Mucosa of rectum (tissue), 2 donors: Measurements from ENCODE around the gene GH1.
"Not testable (repeated sequence)": the region's sequence is repeated elsewhere in the genome, so short reads cannot be mapped to it uniquely, and the experiment has no call there.

Experiments
- H3K27ac ChIP-seq, 2 donors: one replicate each; pipeline ENCODE4 v1.7.0; 2013; ENCODE audit warnings: inconsistent platforms in 2 of 2, low read depth in 2 of 2, low read length in 2 of 2
- H3K27me3 ChIP-seq, 2 donors: one replicate each; pipeline ENCODE4 v1.7.0; 2013; ENCODE audit warnings: low read length in 2 of 2; ENCODE audit not compliant: control insufficient read depth in 2 of 2, insufficient read depth in 2 of 2
- H3K36me3 ChIP-seq, 2 donors: one replicate each; pipeline ENCODE4 v1.7.0; 2013; ENCODE audit warnings: low read length in 2 of 2; ENCODE audit not compliant: control insufficient read depth in 2 of 2, insufficient read depth in 2 of 2
- H3K4me1 ChIP-seq, 2 donors: one replicate each; pipeline ENCODE4 v1.7.0; 2013; ENCODE audit warnings: low read length in 2 of 2, mild to moderate bottlenecking in 1 of 2; ENCODE audit not compliant: control insufficient read depth in 2 of 2, insufficient read depth in 2 of 2
- H3K4me3 ChIP-seq, 2 donors: one replicate each; pipeline ENCODE4 v1.7.0; 2013; ENCODE audit warnings: low read length in 2 of 2
- H3K9ac ChIP-seq, 2 donors: one replicate each; pipeline ENCODE4 v1.7.0; 2013; ENCODE audit warnings: low read length in 2 of 2, low read depth in 1 of 2, mild to moderate bottlenecking in 1 of 2
- H3K9me3 ChIP-seq, 2 donors: one replicate each; pipeline ENCODE4 v1.7.0; 2013; ENCODE audit warnings: low read length in 2 of 2; ENCODE audit not compliant: control insufficient read depth in 2 of 2
- donor health status: healthy.
- donor health status: Normal muscosa, but diverticular disease.

Gene GH1

GRCh38 chr17:63881935-63882601, 36.6 kb downstream of the GH1 start, which contains the start of gene GH2:
Gene GH2, minus strand, starts transcription at chr17:63881944. Its CDS starts 143 bp downstream, at chr17:63881801.
- no peaks in the 10 kb centered on the region for H3K4me1 ChIP-seq
- H3K4me3 ChIP-seq = no peak within 1 kb of the TSS
- no peak within 1 kb of the TSS for H3K9ac ChIP-seq
- H3K27ac ChIP-seq = no peak within 1 kb of the TSS
- no peaks in the 10 kb centered on the region for H3K27me3 ChIP-seq
- H3K36me3 ChIP-seq = no peaks in the 10 kb centered on the region
- no peaks in the 10 kb centered on the region for H3K9me3 ChIP-seq

DNA sequence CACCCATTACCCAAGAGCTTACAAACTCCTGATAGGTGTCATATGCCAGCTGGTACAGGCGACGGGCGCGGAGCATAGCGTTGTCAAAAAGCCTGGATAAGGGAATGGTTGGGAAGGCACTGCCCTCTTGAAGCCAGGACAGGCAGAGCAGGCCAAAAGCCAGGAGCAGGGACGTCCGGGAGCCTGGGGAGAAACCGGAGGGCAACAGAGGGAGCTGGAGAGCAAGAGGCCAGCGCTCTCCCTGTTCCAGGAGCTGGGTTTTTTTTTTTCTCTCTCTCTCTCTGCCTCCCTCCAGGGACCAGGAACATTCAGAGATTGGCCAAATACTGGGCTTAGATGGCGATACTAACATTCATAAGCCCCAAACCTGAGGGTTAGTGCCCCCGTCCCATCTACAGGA, 37.3 kb downstream of the GH1 start:
- H3K27me3 ChIP-seq, H3K4me3 ChIP-seq, H3K9ac ChIP-seq, H3K9me3 ChIP-seq, H3K27ac ChIP-seq, H3K4me1 ChIP-seq, H3K36me3 ChIP-seq: not testable (repeated sequence)

GRCh38 chr17:63880706-63881105, 37.9 kb downstream of the GH1 start:
- Histone ChIP-seq H3K4me1 (no peaks in the 10 kb centered on the region), H3K9ac (no peak overlapping the region), H3K9me3 (no peaks in the 10 kb centered on the region), H3K27ac (no peak overlapping the region), H3K27me3 (no peaks in the 10 kb centered on the region), H3K36me3 (no peaks in the 10 kb centered on the region), H3K4me3 (no peak overlapping the region)

- not testable (repeated sequence) for H3K27me3 ChIP-seq, H3K4me3 ChIP-seq, H3K9me3 ChIP-seq, H3K27ac ChIP-seq, H3K36me3 ChIP-seq, H3K9ac ChIP-seq, H3K4me1 ChIP-seq
Measured at GRCh38 chr17:63878413-63878812, 40.2 kb downstream of the GH1 start.

GRCh38 chr17:63874693-63875092, 43.9 kb downstream of the GH1 start:
- H3K4me1 ChIP-seq, H3K36me3 ChIP-seq, H3K9me3 ChIP-seq, H3K27ac ChIP-seq, H3K27me3 ChIP-seq, H3K4me3 ChIP-seq, H3K9ac ChIP-seq: not testable (repeated sequence)

- not testable (repeated sequence) for H3K4me3 ChIP-seq
Measured at GRCh38 chr17:63874061-63874626, 44.5 kb downstream of the GH1 start.

GRCh38 chr17:63873577-63873976, 45.1 kb downstream of the GH1 start, which contains the start of gene CSH2:
Gene CSH2, minus strand, starts transcription at chr17:63873677. Its CDS starts 63 bp downstream, at chr17:63873614.
- not testable (repeated sequence) for H3K4me3 ChIP-seq, H3K27me3 ChIP-seq, H3K36me3 ChIP-seq, H3K9me3 ChIP-seq, H3K9ac ChIP-seq, H3K27ac ChIP-seq, H3K4me1 ChIP-seq

More at GRCh38 chr17:63874061-63874626, 44.5 kb downstream of the GH1 start:
- not testable (repeated sequence) for H3K27me3 ChIP-seq, H3K9ac ChIP-seq, H3K27ac ChIP-seq, H3K4me1 ChIP-seq, H3K9me3 ChIP-seq, H3K36me3 ChIP-seq

GRCh38 chr17:63871646-63872365, 46.8 kb downstream of the GH1 start:
- H3K9ac ChIP-seq, H3K9me3 ChIP-seq, H3K4me1 ChIP-seq, H3K27me3 ChIP-seq, H3K36me3 ChIP-seq, H3K27ac ChIP-seq, H3K4me3 ChIP-seq: not testable (repeated sequence)

DNA sequence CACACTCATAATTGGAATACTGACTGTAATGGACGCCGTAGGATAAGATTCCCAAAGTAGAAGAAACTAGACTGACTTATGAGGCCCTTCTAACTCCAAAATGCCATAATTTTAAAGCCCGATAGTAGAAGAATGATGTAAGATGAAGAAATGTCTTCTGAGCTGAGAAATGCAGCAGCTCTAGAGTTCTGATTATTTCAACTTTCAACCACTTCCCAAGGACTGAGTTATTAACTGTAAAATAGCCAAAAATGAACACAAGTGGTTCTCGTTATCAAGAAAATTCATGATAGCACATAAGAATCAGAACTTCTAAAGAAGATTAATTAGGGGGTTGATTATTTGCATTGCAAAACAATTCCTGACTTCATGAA, 48.4 kb downstream of the GH1 start:
- H3K4me3 ChIP-seq, H3K9me3 ChIP-seq, H3K36me3 ChIP-seq, H3K4me1 ChIP-seq, H3K9ac ChIP-seq, H3K27ac ChIP-seq, H3K27me3 ChIP-seq: not testable (repeated sequence)

DNA sequence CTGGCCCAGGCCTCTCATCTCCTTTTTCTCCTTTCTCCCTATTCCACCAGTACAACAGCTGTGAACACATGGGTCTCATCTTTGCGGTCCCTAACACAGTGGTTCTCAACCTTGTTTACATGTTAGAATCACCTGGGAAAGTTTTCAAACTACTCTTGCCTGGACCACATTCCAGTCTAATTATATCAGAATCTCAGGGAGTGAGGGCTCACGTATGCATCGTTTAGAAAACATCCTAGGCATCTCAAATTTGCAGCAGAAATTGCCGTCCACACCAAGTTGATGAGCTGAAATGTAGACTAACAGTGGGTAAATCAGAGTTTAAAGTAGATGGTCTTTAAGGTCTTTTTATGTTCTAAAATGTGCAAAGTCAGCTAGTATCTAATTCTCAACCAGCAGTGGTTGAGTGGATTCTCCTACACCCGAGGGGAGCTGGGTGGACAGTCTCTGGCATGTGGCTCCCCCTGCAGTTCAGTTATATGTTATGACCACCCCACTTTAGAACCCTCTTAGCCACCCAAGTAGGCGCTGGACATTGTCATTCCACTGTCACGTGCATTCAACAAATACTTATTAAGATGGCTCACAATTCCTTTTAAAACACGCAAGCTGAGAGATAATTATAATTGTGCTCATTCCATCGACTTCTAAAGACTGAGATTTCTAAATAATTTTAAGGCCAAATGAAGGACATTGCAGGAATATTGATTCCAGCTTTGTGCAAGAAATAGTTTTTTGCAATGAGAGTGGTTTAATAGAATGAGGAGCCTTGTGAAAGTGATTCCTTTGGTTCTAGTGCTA, 48.9 kb downstream of the GH1 start:
- not testable (repeated sequence) for H3K9me3 ChIP-seq, H3K4me1 ChIP-seq, H3K4me3 ChIP-seq, H3K9ac ChIP-seq, H3K36me3 ChIP-seq, H3K27me3 ChIP-seq, H3K27ac ChIP-seq
